A549 (cell line): ENCODE measurements around the gene ERGIC1. TPM values are rescaled to one million over a fixed set of nuclear protein-coding genes. Genes with fewer than 3 reads are reported as not detected.
A peak's percentile ranks its signal among the peaks of the same experiment; 100 is the strongest.

Source experiments
- ATAC-seq, 2 experiments: fragments of 200-7000 bp in 1 of 2; fragments of >200 bp in 1 of 2; cut with Nextera tagmentation in 1 of 2; cut with Tn5 transposase in 1 of 2; 3 replicates each; pipeline versions ENCODE4 v1.8.0 to v1.9.1; 2018 to 2020; ENCODE audit warnings: mild to moderate bottlenecking in 1 of 2, moderate library complexity in 1 of 2
- CTCF ChIA-PET: fragments of 300-600 bp; sonication (Branson Sonifier 250); formaldehyde crosslinking; extraction: SDS; loops from one replicate; lab custom pipeline; 2021; ENCODE audit warnings: antibody characterized with exemption, inconsistent platforms; lab: Yijun Ruan, JAX
- POLR2A ChIA-PET: fragments of 350-600 bp; formaldehyde crosslinking; extraction: SDS; loops from one replicate; lab custom pipeline; 2021; ENCODE audit warnings: antibody characterized with exemption, inconsistent platforms; lab: Yijun Ruan, JAX
- DNase-seq, 2 experiments: peaks; one replicate each; pipeline versions ENCODE4 v3.0.0 to v3.0.0-alpha.2; 2011 to 2016; ENCODE audit warnings: low read depth in 1 of 2, low spot score in 1 of 2
- FAIRE-seq: peaks from 2 replicates; lab custom pipeline; 2011; peaks lifted over from hg19 to GRCh38; lab: Jason Lieb, UNC
- H3K27ac ChIP-seq, 2 experiments: fragments of >200 bp; sonication (Bioruptor Twin); formaldehyde crosslinking; 3 replicates each; pipeline ENCODE4 v1.5.1; 2016 to 2017
- H3K4me1 ChIP-seq: fragments of >200 bp; sonication (Bioruptor Twin); formaldehyde crosslinking; 3 replicates; pipeline ENCODE4 v1.6.1; 2016
- H3K4me2 ChIP-seq: fragments of >200 bp; sonication (Bioruptor Twin); formaldehyde crosslinking; 3 replicates; pipeline ENCODE4 v1.6.1; 2016
- H3K4me3 ChIP-seq: fragments of >200 bp; sonication (Bioruptor Twin); formaldehyde crosslinking; 3 replicates; pipeline ENCODE4 v1.5.1; 2016
- H3K9me3 ChIP-seq: fragments of >200 bp; sonication (Bioruptor Twin); formaldehyde crosslinking; 3 replicates; pipeline ENCODE4 v1.6.1; 2016
- BHLHE40 ChIP-seq: IDR thresholded peaks from 2 replicates; pipeline ENCODE4 v1.6.1; 2012; ENCODE audit warnings: low read depth, low read length, inconsistent platforms
- CBX2 ChIP-seq: fragments of 200-600 bp; sonication (generic); IDR thresholded peaks from 2 replicates; pipeline ENCODE4 v1.6.1; 2016; ENCODE audit warnings: low read depth, mild to moderate bottlenecking, borderline replicate concordance
- CHD4 ChIP-seq: fragments of 200-600 bp; sonication (generic); IDR thresholded peaks from 2 replicates; pipeline ENCODE4 v1.6.1; 2016; ENCODE audit warnings: antibody characterized with exemption, mild to moderate bottlenecking, borderline replicate concordance
- E2F6 ChIP-seq: IDR thresholded peaks from 2 replicates; pipeline ENCODE4 v1.6.1; 2012; ENCODE audit warnings: low read depth, borderline replicate concordance
- EHF ChIP-seq: fragments of 250-450 bp; sonication (Bioruptor Pico); IDR thresholded peaks from 2 replicates; pipeline ENCODE4 v1.5.0; 2020; ENCODE audit warnings: mild to moderate bottlenecking
- EHMT2 ChIP-seq: fragments of 200-600 bp; sonication (generic); IDR thresholded peaks from 2 replicates; pipeline ENCODE4 v1.6.1; 2016; ENCODE audit warnings: antibody characterized with exemption, low read depth, mild to moderate bottlenecking, moderate library complexity
- ELK1 ChIP-seq: fragments of 150-350 bp; IDR thresholded peaks from 2 replicates; pipeline ENCODE4 v1.6.1; 2014; ENCODE audit warnings: low read depth, mild to moderate bottlenecking, low read length
- ESRRA ChIP-seq: fragments of 150-350 bp; IDR thresholded peaks from 2 replicates; pipeline ENCODE4 v1.6.1; 2014; ENCODE audit warnings: mild to moderate bottlenecking, low read length, borderline replicate concordance
- GATA3 ChIP-seq: IDR thresholded peaks from 2 replicates; pipeline ENCODE4 v1.6.1; 2012; ENCODE audit warnings: borderline replicate concordance
- HEYL ChIP-seq: fragments of 250-450 bp; sonication (Bioruptor Pico); IDR thresholded peaks from 2 replicates; pipeline ENCODE4 v1.8.0; 2021; ENCODE audit warnings: mild to moderate bottlenecking, moderate library complexity
- HMGXB4 ChIP-seq: fragments of 250-450 bp; sonication (Bioruptor Pico); IDR thresholded peaks from 2 replicates; pipeline ENCODE4 v1.5.0; 2021; ENCODE audit warnings: mild to moderate bottlenecking, moderate library complexity, borderline replicate concordance
- HOXB13 ChIP-seq: fragments of 250-450 bp; sonication (Bioruptor Pico); IDR thresholded peaks from 2 replicates; pipeline ENCODE4 v1.5.0; 2020; ENCODE audit warnings: low read depth, mild to moderate bottlenecking, moderate library complexity
- HOXB5 ChIP-seq: fragments of 250-450 bp; sonication (Bioruptor Pico); IDR thresholded peaks from 2 replicates; pipeline ENCODE4 v1.5.0; 2020; ENCODE audit warnings: mild to moderate bottlenecking, moderate library complexity
- KDM5A ChIP-seq: fragments of 200-600 bp; sonication (generic); IDR thresholded peaks from 2 replicates; pipeline ENCODE4 v1.6.1; 2016; ENCODE audit warnings: antibody characterized with exemption, mild to moderate bottlenecking
- MAZ ChIP-seq: fragments of 150-350 bp; IDR thresholded peaks from 2 replicates; pipeline ENCODE4 v1.6.1; 2014; ENCODE audit warnings: antibody characterized with exemption, low read depth, low read length, borderline replicate concordance
- PHF8 ChIP-seq: fragments of 200-600 bp; sonication (generic); IDR thresholded peaks from 2 replicates; pipeline ENCODE4 v1.6.1; 2016; ENCODE audit warnings: low read depth, mild to moderate bottlenecking, antibody characterized with exemption, moderate library complexity, borderline replicate concordance
- POLR2AphosphoS2 ChIP-seq: conservative IDR thresholded peaks from 2 replicates; pipeline ENCODE4 v1.6.1; 2012; ENCODE audit warnings: low read length, improper control_type of control experiment, inconsistent platforms
- RCOR1 ChIP-seq: fragments of 150-350 bp; IDR thresholded peaks from 2 replicates; pipeline ENCODE4 v1.6.1; 2014; ENCODE audit warnings: antibody characterized with exemption, low read length, low read depth
- SREBF2 ChIP-seq: fragments of 450-650 bp; IDR thresholded peaks from 2 replicates; pipeline ENCODE4 v1.6.1; 2014; ENCODE audit warnings: mild to moderate bottlenecking, moderate library complexity
- ZC3H11A ChIP-seq: fragments of 450-650 bp; IDR thresholded peaks from 2 replicates; pipeline ENCODE4 v1.6.1; 2014; ENCODE audit warnings: antibody characterized with exemption, mild to moderate bottlenecking
- ZFP36 ChIP-seq: fragments of 450-650 bp; IDR thresholded peaks from 2 replicates; pipeline ENCODE4 v1.6.1; 2014; ENCODE audit warnings: borderline replicate concordance; ENCODE audit not compliant: partially characterized antibody
- WGBS: methylation state at CpG from one replicate; pipeline ENCODE4 v1.1.6; 2017; ENCODE audit errors: missing lambda C conversion rate; 5-methylcytosine and 5-hydroxymethylcytosine counted together
- polyA plus RNA-seq, 4 experiments: library from polyadenylated mRNA; depleted of rRNA in 3 of 4; stranded (reverse); fragments of >200 nt; fragmentation: RNase III in 1 of 4; extraction: RNeasy Plus Mini Kit Qiagen cat#74134 plus additional on column Dnase treatment in 1 of 4; gene quantifications; 2 replicates in 3 of 4; 3 replicates in 1 of 4; pipeline ENCODE4 v1.2.3, GENCODE V29; 2011 to 2017
- TF ChIP-seq, protein P1 (sequence below): IDR thresholded peaks from 2 replicates; pipeline ENCODE4 v1.6.1; 2012
- TF ChIP-seq, protein P2 (sequence below): IDR thresholded peaks from 2 replicates; pipeline ENCODE4 v1.6.1; 2012
- TF ChIP-seq, protein P3 (sequence below): fragments of 450-650 bp; IDR thresholded peaks from 2 replicates; pipeline ENCODE4 v1.6.1; 2014; ENCODE audit warnings: antibody characterized with exemption

The ERGIC1 gene
- polyA plus RNA-seq, 2 of the 4 experiments (the other 2 are of a cell fraction) = 176 to 304 TPM

- TF ChIP-seq ELK1 (no peak), MAZ (no peak), SREBF2 (no peak), CBX2 (no peak), PHF8 (no peak), HOXB5 (peak; percentile 86; the same call in 1 of the 2 replicates), HOXB13 (CRISPR knock-in tag) (no peak; the same call in none of the 2 replicates), BHLHE40 (no peak), KDM5A (no peak), E2F6 (no peak), HMGXB4 (CRISPR knock-in tag) (no peak), EHMT2 (no peak), ESRRA (no peak), ZFP36 (no peak), POLR2AphosphoS2 (no peak), RCOR1 (no peak), CHD4 (no peak), ZC3H11A (no peak)
- TF ChIP-seq, protein P1, sequence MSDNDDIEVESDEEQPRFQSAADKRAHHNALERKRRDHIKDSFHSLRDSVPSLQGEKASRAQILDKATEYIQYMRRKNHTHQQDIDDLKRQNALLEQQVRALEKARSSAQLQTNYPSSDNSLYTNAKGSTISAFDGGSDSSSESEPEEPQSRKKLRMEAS = peak; percentile 66
- TF ChIP-seq, protein P2, sequence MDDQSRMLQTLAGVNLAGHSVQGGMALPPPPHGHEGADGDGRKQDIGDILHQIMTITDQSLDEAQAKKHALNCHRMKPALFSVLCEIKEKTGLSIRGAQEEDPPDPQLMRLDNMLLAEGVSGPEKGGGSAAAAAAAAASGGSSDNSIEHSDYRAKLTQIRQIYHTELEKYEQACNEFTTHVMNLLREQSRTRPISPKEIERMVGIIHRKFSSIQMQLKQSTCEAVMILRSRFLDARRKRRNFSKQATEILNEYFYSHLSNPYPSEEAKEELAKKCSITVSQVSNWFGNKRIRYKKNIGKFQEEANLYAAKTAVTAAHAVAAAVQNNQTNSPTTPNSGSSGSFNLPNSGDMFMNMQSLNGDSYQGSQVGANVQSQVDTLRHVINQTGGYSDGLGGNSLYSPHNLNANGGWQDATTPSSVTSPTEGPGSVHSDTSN = peak; percentile 85
- TF ChIP-seq, protein P3, sequence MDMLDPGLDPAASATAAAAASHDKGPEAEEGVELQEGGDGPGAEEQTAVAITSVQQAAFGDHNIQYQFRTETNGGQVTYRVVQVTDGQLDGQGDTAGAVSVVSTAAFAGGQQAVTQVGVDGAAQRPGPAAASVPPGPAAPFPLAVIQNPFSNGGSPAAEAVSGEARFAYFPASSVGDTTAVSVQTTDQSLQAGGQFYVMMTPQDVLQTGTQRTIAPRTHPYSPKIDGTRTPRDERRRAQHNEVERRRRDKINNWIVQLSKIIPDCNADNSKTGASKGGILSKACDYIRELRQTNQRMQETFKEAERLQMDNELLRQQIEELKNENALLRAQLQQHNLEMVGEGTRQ = no peak
- TF ChIP-seq, all 56 proteins: peak for 14
Measured at GRCh38 chr5:172868924-172869591, 35.0 kb downstream of the ERGIC1 start (continued).

GRCh38 chr5:172869691-172870090 is 35.6 kb downstream of the ERGIC1 start:
- H3K9me3 ChIP-seq = no peaks in the 10 kb centered on the region
- TF ChIP-seq EHF (CRISPR knock-in tag) (no peak), GATA3 (no peak), HEYL (CRISPR knock-in tag) (no peak)
- no peak overlapping the region for H3K4me3 ChIP-seq
- H3K4me2 ChIP-seq = peak overlapping the region; percentile 88
- ChIA-PET POLR2A (interaction anchor here (0.6 to 6.1 kb wide), 10 partner anchors 11 to 155 kb away, joined by 3 to 61 read pairs (median 4); partner anchors contain the start of gene DUSP1), CTCF (interaction anchor here (0.7 to 3.2 kb wide), 23 partner anchors 10 to 163 kb away, joined by 3 to 25 read pairs (median 4); partner anchors contain the start of gene DUSP1)
- H3K27ac ChIP-seq = peak overlapping the region; percentile 96 to 99
- 46% methylated on average over 1 of the region's 1 CpG for WGBS
- ATAC-seq (no peak), DNase-seq (no peak), FAIRE-seq (no peak)
- H3K4me1 ChIP-seq = peaks cover 92% of the 10 kb centered on the region
